MM.1S (cell line): Measurements from ENCODE around the gene L1TD1.

Experiments
- DNase-seq: peaks from one replicate; pipeline ENCODE4 v3.0.0-alpha.2; 2015
- H2AFZ ChIP-seq: fragments of 300-600 bp; sonication (generic); 2 replicates; pipeline ENCODE4 v1.6.0; 2016; ENCODE audit warnings: antibody characterized with exemption, low read length
- H3F3A ChIP-seq: fragments of 300-600 bp; sonication (generic); 2 replicates; pipeline ENCODE4 v1.6.1; 2016; ENCODE audit warnings: mild to moderate bottlenecking, antibody characterized with exemption, low read length, moderate library complexity, mixed read lengths; ENCODE audit not compliant: insufficient read depth
- H3K27ac ChIP-seq: fragments of 300-600 bp; sonication (generic); 2 replicates; pipeline ENCODE4 v1.5.1; 2016; ENCODE audit warnings: mild to moderate bottlenecking, low read length
- H3K27me3 ChIP-seq: fragments of 300-600 bp; sonication (generic); replicated peaks from 2 replicates; pipeline ENCODE4 v1.6.0; 2016; ENCODE audit warnings: low read length; ENCODE audit not compliant: insufficient read depth
- H3K36me3 ChIP-seq: fragments of 300-600 bp; sonication (generic); replicated peaks from 2 replicates; pipeline ENCODE4 v1.6.1; 2016; ENCODE audit warnings: mild to moderate bottlenecking, low read length, mixed read lengths; ENCODE audit not compliant: insufficient read depth
- H3K4me1 ChIP-seq: fragments of 300-600 bp; sonication (generic); 2 replicates; pipeline ENCODE4 v1.6.1; 2016; ENCODE audit warnings: low read length, mixed read lengths
- H3K4me2 ChIP-seq: fragments of 300-600 bp; sonication (generic); 2 replicates; pipeline ENCODE4 v1.6.0; 2016; ENCODE audit warnings: low read depth, low read length
- H3K4me3 ChIP-seq: fragments of 300-600 bp; sonication (generic); 2 replicates; pipeline ENCODE4 v1.5.1; 2016; ENCODE audit warnings: low read length, mixed read lengths
- H3K79me2 ChIP-seq: fragments of 300-600 bp; sonication (generic); 2 replicates; pipeline ENCODE4 v1.6.1; 2016; ENCODE audit warnings: mixed run types, low read length, mixed read lengths
- H3K9ac ChIP-seq: fragments of 300-600 bp; sonication (generic); 2 replicates; pipeline ENCODE4 v1.6.1; 2016; ENCODE audit warnings: low read length, mixed read lengths
- H3K9me2 ChIP-seq: fragments of 300-600 bp; sonication (generic); replicated peaks from 2 replicates; pipeline ENCODE4 v1.6.1; 2016; ENCODE audit warnings: mild to moderate bottlenecking, low read length, mixed read lengths; ENCODE audit not compliant: insufficient read depth
- H3K9me3 ChIP-seq: fragments of 300-600 bp; sonication (generic); replicated peaks from 2 replicates; pipeline ENCODE4 v1.6.1; 2016; ENCODE audit warnings: mild to moderate bottlenecking, low read length, mixed read lengths; ENCODE audit not compliant: insufficient read depth
- H4K20me1 ChIP-seq: fragments of 300-600 bp; sonication (generic); 2 replicates; pipeline ENCODE4 v1.6.1; 2016; ENCODE audit warnings: mild to moderate bottlenecking, low read length, moderate library complexity, mixed read lengths; ENCODE audit not compliant: insufficient read depth
- CTCF ChIP-seq: fragments of 300-600 bp; sonication (generic); IDR thresholded peaks from 2 replicates; pipeline ENCODE4 v1.5.1; 2016; ENCODE audit warnings: antibody characterized with exemption, low read length, mixed read lengths
- EZH2 ChIP-seq: fragments of 300-600 bp; sonication (generic); optimal IDR thresholded peaks from 2 replicates; pipeline ENCODE3; 2017; ENCODE audit warnings: low read depth, mild to moderate bottlenecking, antibody characterized with exemption, low read length, mixed read lengths
- EZH2phosphoT487 ChIP-seq: fragments of 300-600 bp; sonication (generic); IDR thresholded peaks from 2 replicates; pipeline ENCODE4 v1.6.1; 2018; ENCODE audit warnings: antibody characterized with exemption, low read length

Gene L1TD1

DNA sequence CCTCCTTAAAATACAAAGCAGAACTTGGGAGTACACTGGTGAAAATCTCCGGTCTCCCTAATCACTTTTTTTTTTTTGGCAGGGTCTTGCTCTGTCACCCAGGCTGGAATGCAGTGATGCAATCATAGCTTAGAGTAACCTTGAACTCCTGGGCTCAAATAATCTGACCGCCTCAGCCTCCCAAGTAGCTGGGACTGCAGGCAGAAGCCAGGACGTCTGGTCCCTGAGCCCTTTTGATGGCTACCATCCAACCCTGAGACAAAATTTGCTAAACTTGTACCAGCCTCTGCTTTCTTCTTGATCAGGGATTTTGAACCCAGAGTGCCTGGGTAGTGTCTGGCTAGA lies 4.1 kb downstream of the L1TD1 start:
- H4K20me1 ChIP-seq = no peaks in the 10 kb centered on the region
- no peaks in the 10 kb centered on the region for H3K27me3 ChIP-seq
- H3F3A ChIP-seq = no peaks in the 10 kb centered on the region
- H3K27ac ChIP-seq = no peak overlapping the region
- no peak overlapping the region for H2AFZ ChIP-seq
- no peaks in the 10 kb centered on the region for H3K4me1 ChIP-seq
- no peaks in the 10 kb centered on the region for H3K9me2 ChIP-seq
- no peak for DNase-seq
- H3K4me2 ChIP-seq = no peak overlapping the region
- no peak overlapping the region for H3K9ac ChIP-seq
- H3K4me3 ChIP-seq = no peak overlapping the region
- H3K79me2 ChIP-seq = no peaks in the 10 kb centered on the region
- H3K9me3 ChIP-seq = no peaks in the 10 kb centered on the region
- H3K36me3 ChIP-seq = no peaks in the 10 kb centered on the region
- TF ChIP-seq CTCF (no peak), EZH2 (no peak), EZH2phosphoT487 (no peak)

DNA sequence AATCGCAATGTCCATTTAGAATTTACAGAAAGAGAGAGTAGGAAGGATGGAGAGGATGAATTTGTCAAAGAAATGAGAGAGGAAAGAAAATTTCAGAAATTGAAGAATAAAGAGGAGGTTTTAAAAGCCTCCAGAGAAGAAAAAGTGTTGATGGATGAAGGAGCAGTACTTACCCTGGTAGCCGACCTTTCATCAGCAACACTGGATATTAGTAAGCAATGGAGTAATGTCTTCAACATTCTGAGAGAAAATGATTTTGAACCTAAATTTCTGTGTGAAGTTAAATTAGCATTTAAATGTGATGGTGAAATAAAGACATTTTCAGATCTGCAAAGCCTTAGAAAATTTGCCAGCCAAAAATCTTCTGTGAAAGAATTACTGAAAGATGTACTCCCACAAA lies 12.5 kb downstream of the L1TD1 start:
- no peak overlapping the region for H3K27ac ChIP-seq
- H3K79me2 ChIP-seq = no peaks in the 10 kb centered on the region
- H3K27me3 ChIP-seq = no peaks in the 10 kb centered on the region
- no peak for DNase-seq
- H3K36me3 ChIP-seq = no peaks in the 10 kb centered on the region
- H3K9me2 ChIP-seq = no peaks in the 10 kb centered on the region
- H3F3A ChIP-seq = no peaks in the 10 kb centered on the region
- H3K4me1 ChIP-seq = no peaks in the 10 kb centered on the region
- no peaks in the 10 kb centered on the region for H3K9me3 ChIP-seq
- no peak overlapping the region for H3K4me3 ChIP-seq
- H3K4me2 ChIP-seq = no peak overlapping the region
- H4K20me1 ChIP-seq = no peaks in the 10 kb centered on the region
- no peak for TF ChIP-seq EZH2
- TF ChIP-seq CTCF = no peak
- no peak for TF ChIP-seq EZH2phosphoT487
- H2AFZ ChIP-seq = no peak overlapping the region
- H3K9ac ChIP-seq = no peak overlapping the region

DNA sequence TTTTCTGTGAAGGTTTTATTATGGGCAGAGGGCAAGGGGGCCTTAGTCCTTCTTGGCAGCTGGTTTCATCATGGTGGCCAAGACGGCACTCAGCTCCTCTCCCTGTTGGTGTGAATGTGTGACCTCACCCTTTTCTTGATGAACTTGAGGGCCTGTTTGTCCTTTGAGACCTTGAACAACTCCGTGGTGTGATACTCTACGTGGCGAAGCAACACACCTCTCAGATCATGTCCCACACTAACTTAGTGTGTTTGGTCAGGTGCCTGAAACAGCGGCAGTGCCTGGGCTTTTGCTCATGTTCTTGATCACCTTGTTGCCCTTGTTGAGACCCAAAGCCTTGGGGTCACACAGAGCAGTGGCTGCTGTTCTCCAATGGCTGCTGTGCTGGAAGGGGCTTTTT lies 13.4 kb downstream of the L1TD1 start:
- Histone ChIP-seq H3K36me3 (no peaks in the 10 kb centered on the region), H3K27ac (no peak overlapping the region), H2AFZ (no peak overlapping the region), H3K27me3 (no peaks in the 10 kb centered on the region), H3F3A (no peaks in the 10 kb centered on the region), H4K20me1 (no peaks in the 10 kb centered on the region), H3K9me2 (no peaks in the 10 kb centered on the region), H3K4me3 (no peak overlapping the region), H3K4me2 (no peak overlapping the region), H3K9ac (no peak overlapping the region), H3K9me3 (no peaks in the 10 kb centered on the region), H3K79me2 (no peaks in the 10 kb centered on the region), H3K4me1 (no peaks in the 10 kb centered on the region)
- DNase-seq = no peak
- TF ChIP-seq CTCF = no peak

DNA sequence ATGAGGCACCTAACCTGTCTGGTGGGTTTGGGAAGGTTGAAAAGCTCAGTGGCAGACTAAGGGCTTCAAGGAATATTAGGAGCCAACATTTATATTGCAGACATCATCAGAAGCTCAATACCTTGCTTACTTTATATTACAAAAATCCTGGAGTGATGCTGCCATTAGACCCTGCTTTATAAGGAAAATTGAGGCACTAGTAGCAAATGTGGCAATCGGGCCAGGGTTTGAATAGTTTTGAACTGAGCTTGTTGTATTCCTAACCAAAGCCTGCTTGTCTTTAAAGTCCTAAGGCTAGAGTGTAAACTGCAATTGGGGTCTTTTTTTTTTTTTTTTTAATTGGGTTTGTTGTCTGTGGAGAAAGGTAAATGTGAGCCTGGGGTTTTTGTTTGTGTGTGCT lies 14.3 kb downstream of the L1TD1 start:
- Histone ChIP-seq H3K4me2 (no peak overlapping the region), H2AFZ (no peak overlapping the region), H3K36me3 (no peaks in the 10 kb centered on the region), H3K4me3 (no peak overlapping the region), H3K9me3 (no peaks in the 10 kb centered on the region), H3K9ac (no peak overlapping the region), H4K20me1 (no peaks in the 10 kb centered on the region), H3K27me3 (no peaks in the 10 kb centered on the region), H3K4me1 (no peaks in the 10 kb centered on the region), H3K79me2 (no peaks in the 10 kb centered on the region), H3F3A (no peaks in the 10 kb centered on the region), H3K9me2 (no peaks in the 10 kb centered on the region), H3K27ac (no peak overlapping the region)
- TF ChIP-seq CTCF (no peak), EZH2 (no peak), EZH2phosphoT487 (no peak)
- DNase-seq = no peak
